Measurements from ENCODE around the gene AGBL4.

- no peak for TF ChIP-seq ATF3 (IDR thresholded peaks at IDR 0.05)
- no peak for TF ChIP-seq SRF (IDR thresholded peaks at IDR 0.05; ENCODE audit: low read depth)
- TF ChIP-seq ZFX (IDR thresholded peaks at IDR 0.05) = no peak
- no peak for TF ChIP-seq CTCF (IDR thresholded peaks at IDR 0.05 in 2 of 3, conservative IDR thresholded peaks at IDR 0.05 in 1 of 3; ENCODE audit: borderline replicate concordance in 1 of 3, insufficient read depth in 1 of 3, low read depth in 2 of 3, low read length in 2 of 3)
- no peak for TF ChIP-seq ZNF274 (IDR thresholded peaks at IDR 0.05; ENCODE audit: low read depth, low read length)
- TF ChIP-seq SP1 (IDR thresholded peaks at IDR 0.05; ENCODE audit: low read depth) = no peak
- TF ChIP-seq EZH2 (IDR thresholded peaks at IDR 0.05) = no peak
- TF ChIP-seq REST (IDR thresholded peaks at IDR 0.05; ENCODE audit: low read depth) = no peak
- no peak for TF ChIP-seq RAD21 (IDR thresholded peaks at IDR 0.05; ENCODE audit: low read depth)
- TF ChIP-seq EZH2phosphoT487 (IDR thresholded peaks at IDR 0.05; ENCODE audit: borderline replicate concordance) = no peak
- no peak for TF ChIP-seq POLR2A (IDR thresholded peaks at IDR 0.05; ENCODE audit: borderline replicate concordance, extremely low read depth, insufficient read depth, insufficient read length)
- no peak for TF ChIP-seq POLR2AphosphoS5 (IDR thresholded peaks at IDR 0.05; ENCODE audit: low read depth, low read length)
- TF ChIP-seq EGR1 (IDR thresholded peaks at IDR 0.05; ENCODE audit: low read depth) = no peak
- no peak for TF ChIP-seq MAX (IDR thresholded peaks at IDR 0.05)
Observed at GRCh38 chr1:48794816-48795215, 1228.9 kb downstream of the AGBL4 start.

Data from HCT116 (cell line).